Kasumi-1 (cell line): ENCODE results near the gene MYLK4.

ENCODE experiments used
- DNase-seq, 2 experiments: peaks; one replicate each; lab custom pipeline; 2025; lab: John Stamatoyannopoulos, UW

MYLK4 gene

DNA sequence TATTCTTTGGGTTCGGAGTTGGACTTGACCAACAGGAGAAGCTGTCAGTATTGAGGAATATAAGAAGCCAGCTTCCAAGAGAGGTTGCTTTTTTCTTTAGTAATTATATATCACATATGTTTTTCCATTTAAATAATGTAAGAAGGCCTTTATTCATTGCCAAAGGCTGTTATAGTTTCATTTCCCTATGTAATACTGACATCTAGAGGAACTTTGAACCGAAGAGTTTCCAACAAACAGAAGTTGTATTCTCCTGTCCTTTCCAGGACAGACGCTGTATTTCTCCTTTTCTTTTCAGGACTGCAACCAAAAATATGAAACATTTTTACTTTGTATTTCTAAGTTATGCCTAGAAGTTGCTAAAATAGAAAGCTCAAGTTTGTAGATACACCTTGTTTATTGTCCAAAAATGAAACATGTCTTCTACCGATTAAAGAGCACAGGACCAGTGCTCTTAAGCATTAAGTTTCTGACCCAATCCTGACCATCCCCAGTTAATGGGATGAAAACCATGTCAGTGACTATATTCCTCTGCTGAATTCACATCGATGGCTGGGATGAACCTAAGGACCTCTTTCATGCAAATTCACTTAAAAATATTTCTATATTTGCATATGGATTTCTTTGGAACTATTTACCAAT is 55.1 kb downstream of the MYLK4 start:
- peak; percentile 58 to 71 for DNase-seq

DNA sequence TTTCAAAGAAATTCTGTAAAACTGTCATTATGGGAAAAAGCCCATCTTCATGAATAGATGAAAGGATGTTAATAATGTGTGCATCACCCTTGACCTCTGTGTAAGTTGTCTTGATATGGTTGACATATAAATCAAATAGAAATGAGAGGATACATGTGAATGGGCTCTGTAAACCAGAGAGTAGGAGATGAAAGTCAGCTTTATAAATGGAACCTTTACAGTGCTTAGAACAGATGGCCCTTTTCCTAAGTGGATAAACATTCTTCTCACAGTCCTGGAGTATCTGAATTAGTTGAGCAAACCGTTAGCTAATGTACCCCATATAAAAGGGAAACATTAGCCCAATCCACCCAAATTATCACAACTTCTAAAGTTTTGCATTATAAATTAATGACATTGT is 57.5 kb downstream of the MYLK4 start:
- no peak for DNase-seq

DNA sequence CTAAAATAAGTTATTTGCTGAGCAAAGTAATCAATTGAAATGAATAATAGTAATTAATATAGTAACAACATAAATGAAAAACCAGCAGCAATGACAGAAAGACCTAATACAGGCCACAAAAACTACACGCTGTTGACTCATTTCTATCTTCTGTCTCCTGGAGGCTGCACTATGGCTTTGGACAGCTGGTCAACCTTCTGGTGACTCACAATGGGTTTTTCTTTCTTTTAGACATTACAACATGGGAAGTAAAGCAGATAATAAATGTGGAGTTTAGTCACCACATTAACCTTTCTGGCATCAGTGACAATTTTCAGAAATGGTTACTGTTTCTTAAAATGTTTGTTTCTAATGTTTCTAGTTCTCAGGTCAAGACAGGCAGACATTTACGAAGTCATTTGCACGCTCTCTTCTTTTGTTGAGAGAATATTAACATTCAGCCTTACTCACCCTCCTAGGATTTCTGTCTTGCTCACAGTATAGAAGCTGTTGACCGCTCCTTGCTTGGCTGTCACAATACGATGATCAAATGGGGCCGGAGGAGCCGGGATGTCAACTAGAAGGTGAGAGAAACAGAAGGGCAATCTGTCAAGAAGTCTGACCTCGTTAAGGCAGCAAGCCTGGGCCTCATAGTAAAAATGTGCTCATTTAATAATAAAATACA is 62.2 kb downstream of the MYLK4 start:
- DNase-seq: no peak

DNA sequence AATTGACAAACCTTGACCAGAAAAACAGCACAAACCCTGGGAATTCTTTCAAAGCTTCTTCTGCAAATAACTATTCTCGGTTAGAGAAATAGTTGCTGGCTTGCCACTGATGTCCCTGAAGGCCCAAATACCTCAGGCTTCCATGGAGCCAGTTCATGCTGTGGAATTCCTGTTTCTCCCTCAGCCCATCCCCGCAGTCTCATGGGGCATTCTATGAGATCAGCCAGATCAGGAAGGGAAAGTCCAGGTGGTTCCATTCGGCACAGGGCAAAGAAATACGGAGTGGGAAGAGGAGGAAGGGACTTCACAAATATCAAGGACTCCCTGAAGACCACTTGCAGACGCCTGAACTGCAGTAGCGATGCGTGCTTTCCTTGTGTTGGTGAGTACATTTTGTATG is 63.3 kb downstream of the MYLK4 start:
- no peak for DNase-seq

DNA sequence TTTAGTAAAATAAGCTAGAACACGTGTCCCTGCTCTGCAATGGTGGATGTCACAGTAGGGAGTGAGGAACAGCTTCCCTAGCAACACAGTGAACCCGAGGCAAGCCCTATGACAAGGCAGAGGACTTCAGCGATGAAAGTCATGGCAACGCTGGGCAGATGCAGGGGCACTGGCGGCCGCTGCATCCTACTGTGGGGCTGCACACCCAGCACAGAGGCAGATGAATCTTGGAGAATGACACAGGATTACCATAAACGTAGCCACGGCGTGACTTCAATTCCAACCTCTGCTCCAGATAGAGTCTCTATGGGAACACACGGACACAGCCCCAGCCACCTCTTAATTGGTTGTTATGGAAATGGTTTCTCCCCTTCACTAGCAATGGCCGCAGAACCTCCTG is 64.2 kb downstream of the MYLK4 start:
- no peak for DNase-seq

DNA sequence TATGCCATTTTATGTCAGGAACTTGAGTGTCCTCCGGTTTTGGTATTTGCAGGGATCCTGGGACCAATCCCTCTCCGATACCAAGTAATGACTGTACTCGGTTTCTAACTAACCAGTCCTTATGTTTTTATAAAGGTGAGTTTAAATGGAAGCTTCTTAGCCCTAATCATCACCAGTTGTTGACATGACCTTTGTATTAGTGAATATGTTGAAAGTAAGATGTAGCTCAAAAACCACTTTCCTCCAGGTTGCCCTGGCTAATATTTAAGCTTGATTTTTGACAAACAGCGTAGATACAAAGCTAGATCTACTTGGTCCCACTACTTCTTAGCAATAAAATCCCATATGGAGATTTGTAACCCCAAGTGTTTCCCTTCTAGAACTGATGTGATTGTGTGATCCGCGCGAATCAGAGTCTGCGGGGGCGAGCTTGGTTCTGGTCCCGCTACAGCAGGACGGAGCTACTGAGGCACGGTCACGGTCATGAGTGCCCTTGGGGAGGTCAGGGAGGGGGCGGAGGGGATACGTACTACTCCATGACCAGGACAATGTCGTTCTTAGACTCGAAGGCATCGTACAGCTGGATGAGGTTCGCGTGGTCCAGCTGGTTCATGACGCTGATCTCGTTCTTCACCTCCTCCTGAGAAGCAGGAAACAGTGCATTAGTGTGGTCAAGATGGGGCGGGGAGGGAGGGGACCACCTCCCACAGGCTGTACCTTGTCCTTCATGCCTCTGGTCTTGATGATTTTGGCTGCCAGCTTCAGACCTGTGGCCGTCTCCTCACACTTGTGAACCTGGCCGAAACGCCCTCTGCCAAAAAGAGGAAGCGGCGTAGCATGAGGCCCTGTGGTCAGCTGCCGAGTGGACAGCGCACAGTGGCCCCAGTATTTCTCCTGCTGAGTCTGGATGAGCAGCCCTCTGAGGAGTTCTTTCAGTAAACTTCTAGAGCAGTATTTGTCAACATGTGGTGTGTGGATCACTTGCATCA is 65.7 kb downstream of the MYLK4 start:
- no peak for DNase-seq

DNA sequence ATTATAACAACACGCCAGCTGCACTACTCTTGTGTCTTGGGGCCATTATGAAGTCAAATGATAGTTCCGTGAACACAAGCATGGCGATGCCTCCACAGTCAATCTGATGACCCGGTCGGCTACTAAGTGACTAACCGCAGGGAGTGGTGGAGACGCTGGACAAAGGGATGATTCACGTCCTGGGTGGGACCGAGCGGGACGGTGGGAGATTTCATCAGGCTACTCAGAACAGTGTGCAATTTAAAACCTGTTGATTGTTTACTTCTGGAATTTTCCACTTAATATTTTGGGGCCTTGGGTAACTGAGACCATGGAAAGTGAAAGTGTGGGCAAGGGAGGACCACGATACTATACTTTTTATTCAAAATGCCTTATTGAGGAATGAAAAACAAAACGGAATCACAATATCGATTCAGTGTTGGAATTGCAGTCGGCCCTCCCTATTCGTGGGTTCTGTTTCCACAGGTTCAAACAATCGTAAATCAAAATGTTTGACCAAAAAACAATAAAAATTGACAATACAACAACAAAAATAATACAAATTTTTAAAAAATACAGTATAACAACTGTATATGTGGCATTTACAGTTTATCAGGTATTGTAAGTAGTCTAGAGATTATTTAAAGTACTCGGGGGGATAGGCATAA is 66.5 kb downstream of the MYLK4 start:
- no peak for DNase-seq

DNA sequence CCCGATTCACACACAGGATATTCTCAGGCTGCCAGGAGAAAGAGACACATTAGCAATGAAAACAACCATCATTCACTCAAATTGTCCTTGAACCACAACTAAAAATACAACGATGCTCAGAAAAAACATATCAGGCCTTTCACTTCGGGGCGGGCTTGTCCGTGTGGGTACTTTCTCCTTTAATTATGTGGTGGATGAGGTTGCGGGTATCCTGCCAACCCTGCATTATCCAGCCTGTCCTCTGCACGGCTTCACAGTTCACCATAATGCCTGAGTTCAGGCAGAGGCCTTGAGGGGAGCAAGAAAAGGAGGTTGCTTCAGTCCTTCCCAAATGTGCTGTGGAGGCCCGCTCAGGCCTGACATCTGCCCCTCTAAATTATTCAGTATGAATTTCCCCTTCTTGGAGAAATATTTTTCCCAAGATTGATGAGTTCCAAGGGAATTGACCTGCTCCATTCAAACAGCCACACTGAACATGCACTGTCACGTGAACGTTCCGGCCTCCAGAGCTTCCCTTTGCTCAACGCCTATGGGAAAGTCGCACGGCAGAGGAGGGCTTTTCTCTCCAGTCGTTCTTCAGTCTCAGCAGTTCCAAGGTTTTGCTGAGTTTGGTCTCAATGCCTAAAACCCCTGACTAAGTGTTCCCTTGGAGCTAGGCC is 70.3 kb downstream of the MYLK4 start:
- DNase-seq: no peak

DNA sequence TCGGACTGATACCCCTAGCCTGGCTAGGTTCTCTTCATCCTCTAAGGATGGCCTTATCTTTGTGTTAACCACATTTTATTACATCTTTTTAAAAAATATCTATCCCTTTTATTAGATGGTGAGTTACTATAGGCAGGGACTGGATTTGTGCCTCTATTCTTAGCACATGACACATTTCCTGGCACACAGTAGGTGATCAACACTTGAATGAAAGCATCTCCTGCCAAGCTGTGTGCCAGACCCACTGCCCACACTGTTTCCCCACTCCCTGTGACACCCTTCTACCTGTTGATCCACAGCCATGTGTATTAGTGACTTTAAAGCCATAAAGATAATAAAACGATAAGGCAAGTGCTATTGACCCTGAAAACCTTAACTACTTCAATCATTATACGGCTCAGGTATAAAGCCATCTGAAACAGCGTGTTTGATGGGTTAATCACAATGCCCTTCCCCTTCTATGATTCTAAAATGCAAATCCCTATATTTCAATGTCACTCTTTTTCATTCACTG is 73.6 kb downstream of the MYLK4 start:
- DNase-seq: no peak

DNA sequence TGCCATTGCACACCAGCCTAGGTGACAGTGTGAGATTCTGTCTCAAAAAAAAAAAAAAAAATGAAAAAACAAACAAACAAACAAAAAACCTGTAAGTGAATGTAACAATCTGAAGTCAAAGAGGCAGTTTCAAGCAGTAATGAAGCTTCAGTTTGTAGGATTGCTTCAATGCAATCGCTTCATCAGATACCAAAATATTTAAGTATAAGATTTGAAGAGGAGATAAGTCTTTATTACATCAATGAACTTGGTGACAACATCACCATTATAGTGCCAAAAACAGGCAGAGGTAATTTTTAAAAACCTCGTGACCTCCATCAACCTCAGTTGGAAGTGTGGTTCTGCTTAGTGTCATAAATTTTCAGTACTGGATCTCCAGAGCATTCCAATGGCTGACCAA is 74.7 kb downstream of the MYLK4 start:
- no peak for DNase-seq

DNA sequence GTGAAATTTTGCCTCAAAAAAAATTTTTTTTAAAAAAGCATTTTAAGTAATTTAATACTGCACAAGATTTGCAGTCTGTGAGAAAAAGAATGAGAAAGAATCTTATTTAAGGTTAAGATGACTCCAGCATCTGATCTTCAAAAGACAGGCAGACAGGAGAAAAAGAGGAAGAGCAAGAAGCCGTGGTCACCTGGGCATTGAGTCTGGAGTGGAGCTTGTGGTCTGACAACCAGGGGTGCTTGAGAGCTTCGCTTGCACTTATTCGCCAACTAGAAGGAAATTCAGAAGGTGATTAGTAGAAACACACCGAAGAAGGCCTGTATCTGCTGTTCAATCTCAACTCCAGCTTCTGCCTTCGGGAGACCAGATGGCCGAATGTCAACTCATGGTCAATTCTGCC is 75.9 kb downstream of the MYLK4 start:
- peak; percentile 33 to 38 for DNase-seq

DNA sequence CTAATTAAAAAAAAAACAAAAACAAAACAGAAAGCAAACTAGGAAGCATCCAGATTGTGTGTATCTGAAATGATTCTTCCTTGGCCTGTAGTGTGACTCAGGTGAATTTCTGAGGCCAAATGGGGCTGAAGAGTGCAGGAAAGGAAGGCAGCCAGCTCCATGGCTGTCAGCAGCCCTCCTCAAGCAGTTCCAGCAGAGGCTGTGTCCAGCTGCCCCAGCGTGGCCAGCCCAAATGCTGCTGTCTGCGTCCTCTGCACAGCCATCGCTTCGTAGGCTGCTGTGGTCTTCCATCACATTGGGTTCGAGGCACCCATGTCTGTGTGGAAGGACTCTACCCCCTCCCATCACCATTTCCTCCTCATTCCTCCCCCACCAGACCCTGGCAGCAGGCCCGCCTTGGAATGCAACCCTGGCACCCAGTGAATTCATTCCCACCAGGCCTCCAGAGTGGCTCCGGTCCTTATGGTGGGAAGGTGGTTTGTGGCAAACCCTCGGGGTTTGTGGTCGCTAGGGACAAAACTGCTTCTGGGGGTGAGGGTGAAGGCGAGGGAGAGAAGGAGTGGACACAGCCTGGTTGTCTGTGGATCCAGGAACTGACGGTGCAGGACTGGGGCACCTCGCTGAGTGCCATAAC is 81.5 kb downstream of the MYLK4 start:
- no peak for DNase-seq

DNA sequence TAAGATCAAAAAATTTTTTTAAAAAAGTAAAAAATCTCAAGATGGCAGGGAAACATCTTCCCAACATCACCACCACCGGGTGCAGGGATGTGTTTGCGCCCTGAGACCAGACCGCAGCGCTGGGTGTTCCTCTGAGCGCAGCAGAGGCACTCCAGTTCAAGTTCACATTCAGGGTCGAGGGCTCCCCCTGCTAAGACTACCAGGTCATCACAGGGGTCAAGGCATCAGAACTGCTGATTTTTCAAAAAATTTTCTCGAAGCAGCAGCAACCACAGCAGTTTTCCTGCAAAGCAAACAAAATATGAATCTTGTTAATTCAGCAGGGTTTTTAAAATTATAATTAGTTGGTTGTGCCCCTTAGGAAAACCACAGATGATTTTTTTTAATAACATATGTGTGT is 83.1 kb downstream of the MYLK4 start:
- DNase-seq: no peak

DNA sequence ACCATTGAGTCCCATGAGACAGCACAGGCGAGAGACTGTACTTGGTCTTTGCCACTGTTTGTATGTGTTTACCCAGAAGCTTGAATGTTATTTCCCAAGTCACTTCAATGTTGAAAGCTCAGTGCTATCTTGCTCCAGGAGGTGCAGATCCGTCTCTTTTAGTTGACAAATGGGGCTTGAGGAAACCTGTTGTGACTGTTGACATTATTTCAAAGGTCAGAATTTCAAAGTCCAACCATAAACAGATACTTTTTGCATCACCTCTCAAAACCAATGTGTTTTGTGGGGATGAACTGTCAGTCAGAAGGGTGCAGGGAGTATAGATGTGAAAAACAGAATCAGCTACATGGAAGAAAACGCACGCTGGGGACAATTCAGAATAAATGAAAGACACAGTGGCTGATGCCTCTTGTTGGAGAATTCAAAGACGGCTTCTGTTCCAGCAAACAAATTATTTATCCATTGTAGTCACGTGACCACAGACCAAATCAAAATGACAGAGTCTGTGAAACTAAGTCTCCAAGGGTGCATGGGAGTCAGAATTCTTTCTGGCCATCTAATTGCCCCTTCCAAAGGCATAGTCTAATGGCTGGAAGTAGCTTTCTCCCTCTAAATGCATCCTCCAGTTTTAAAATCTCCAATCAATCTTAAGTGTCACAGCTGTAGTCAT is 83.7 kb downstream of the MYLK4 start:
- no peak for DNase-seq

DNA sequence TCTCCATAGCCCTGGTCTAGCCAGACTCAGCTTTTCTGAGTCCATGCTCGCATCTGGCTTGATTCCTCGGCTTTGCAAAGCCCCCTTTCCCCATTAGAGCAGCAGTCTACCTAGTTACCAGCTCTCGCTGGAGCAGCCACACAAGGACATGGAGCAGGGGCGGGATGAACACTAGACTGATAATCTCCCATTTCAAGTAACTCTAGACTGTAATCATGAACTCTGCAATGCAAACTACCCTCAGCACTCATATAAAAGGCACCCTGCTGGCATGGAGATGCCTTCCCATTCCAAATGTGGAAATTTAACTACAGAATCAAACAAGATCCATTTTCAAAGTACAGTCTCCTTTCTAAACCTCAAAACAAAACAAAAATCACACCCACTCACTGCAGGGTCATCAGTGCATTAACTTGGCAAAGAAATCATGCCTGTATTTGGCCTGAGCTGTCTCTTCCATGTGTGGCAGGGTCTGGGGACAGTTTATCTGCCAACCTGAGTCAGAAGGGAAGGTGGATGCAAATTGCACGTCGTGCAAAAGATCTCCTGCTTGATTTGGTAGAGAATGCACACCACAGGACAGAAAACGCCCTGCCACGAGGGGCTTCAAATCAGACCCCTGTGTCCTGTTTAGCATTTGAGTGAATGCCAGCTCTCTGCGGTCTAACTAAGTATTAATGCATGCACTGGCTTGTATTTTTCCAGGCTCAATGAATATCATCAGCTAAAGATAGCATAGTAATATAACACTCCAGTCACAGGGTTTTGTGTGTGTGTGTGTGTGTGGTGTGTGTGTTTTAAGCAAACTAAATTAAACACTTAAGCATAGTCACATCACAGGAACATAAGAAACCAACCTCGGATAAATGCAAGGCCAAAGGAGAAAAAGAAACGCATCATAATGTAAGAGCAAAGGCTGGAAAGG is 85.3 kb downstream of the MYLK4 start:
- DNase-seq: no peak

DNA sequence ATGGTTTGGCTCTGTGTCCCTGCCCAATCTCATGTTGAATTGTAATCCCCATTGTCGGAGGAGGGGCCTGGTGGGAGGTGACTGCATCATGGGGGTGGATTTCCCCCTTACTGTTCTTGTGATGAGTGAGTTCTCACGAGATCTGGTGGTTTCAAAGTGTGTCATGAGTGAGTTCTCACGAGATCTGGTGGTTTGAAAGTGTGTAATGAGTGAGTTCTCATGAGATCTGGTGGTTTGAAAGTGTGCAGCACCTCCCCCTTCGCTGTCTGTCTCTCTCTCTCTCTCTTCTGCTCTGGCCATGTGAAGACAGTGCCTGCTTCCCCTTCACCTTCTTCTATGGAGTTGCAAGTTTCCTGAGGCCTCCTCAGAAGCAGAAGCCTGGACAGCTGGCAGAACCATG is 87.6 kb downstream of the MYLK4 start:
- DNase-seq: no peak

DNA sequence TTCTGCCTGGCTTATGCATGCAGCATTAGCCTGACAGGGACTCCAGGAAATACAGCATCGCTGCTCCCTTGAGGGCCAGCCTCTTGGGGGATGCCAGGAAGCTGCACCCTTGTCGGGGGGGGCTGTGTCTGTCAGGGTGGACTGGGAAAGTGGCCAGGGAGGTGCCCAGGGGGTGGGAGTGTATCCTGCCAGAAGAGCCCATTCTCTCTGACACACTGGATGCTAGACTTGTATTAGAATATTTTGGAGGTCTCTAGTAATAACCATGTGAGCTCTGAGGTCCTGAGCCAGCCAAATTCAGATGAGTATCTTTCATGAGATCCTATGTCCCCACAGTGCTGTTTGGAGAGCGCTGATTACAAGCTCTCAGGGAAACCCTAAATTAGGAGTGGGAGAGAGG is 89.1 kb downstream of the MYLK4 start:
- DNase-seq: no peak

DNA sequence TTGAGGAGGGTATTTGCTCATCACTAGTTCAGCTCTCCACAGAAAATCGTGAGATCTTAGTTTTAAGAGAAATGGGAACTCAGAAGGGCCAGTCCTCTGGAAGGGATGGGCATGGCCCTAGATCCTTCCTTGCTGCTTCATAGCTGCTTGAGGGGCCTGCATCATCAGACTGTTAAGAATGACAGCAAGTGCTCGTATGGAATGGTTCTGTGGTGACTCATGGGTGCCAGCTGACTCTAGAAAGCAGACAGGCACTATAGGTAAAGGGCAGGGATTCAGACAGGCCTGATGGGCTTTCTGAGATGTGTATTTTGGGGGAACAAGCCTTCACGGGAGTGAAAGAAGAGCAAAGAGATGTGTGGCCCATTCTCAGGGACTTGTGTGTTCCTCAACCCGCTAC is 90.8 kb downstream of the MYLK4 start:
- no peak for DNase-seq

DNA sequence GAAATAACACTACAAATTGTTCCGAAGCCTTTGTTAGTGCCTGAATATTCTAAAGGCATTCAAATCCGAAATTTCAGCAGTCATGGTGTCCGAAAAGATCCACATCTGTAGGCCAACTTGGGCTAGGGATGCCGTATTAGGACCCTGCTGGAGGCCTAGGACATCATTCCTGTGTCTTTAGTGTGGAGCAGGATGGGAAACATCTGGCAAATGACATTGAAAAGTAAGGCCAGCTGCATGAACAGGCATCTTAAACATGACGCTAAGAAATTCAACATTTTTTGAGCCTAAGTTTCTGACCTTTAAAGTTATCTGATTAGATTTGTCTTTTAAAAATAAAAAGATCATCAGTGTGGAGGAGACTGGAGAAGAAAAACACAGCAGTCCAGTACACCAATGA is 91.3 kb downstream of the MYLK4 start:
- DNase-seq: no peak

DNA sequence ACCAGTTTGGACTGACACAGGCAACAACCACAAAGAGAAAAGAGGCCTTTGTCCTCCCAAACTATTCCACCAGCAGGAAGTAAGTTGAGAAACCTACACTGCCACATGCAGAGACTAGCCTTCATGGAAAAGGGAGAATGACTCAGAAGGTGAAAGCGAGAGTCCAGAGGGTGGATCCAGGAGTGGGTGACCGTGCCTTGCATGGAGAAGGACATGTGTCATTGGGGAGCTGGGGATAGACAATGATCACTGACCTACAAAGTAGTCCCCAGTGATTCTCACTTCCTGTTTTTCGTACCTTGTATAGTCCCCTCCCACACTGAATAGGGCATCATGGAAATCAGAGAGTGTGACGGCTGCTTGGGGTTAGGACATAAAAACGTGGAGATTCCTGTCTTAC is 91.9 kb downstream of the MYLK4 start:
- no peak for DNase-seq
